ENCODE data around the gene RYR2.

RYR2 gene

GRCh38 chr1:237025358-237026074 is 16.5 kb upstream of the RYR2 start:
- no peak for DNase-seq (ENCODE audit: extremely low spot score)
- ChIA-PET POLR2A (no interaction called here), CTCF (no interaction called here)
- TF ChIP-seq, protein P1, sequence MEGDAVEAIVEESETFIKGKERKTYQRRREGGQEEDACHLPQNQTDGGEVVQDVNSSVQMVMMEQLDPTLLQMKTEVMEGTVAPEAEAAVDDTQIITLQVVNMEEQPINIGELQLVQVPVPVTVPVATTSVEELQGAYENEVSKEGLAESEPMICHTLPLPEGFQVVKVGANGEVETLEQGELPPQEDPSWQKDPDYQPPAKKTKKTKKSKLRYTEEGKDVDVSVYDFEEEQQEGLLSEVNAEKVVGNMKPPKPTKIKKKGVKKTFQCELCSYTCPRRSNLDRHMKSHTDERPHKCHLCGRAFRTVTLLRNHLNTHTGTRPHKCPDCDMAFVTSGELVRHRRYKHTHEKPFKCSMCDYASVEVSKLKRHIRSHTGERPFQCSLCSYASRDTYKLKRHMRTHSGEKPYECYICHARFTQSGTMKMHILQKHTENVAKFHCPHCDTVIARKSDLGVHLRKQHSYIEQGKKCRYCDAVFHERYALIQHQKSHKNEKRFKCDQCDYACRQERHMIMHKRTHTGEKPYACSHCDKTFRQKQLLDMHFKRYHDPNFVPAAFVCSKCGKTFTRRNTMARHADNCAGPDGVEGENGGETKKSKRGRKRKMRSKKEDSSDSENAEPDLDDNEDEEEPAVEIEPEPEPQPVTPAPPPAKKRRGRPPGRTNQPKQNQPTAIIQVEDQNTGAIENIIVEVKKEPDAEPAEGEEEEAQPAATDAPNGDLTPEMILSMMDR (IDR thresholded peaks at IDR 0.05; ENCODE audit: control extremely low read depth, extremely low read depth, low read depth, missing control alignments), result no peak

GRCh38 chr1:237029240-237029639 is 12.7 kb upstream of the RYR2 start:
- ChIA-PET POLR2A (no interaction called here), CTCF (no interaction called here)
- no peak for DNase-seq (ENCODE audit: extremely low spot score)
- TF ChIP-seq, protein P1 (IDR thresholded peaks at IDR 0.05; ENCODE audit: control extremely low read depth, extremely low read depth, low read depth, missing control alignments), result no peak

GRCh38 chr1:237029850-237030535 is 12.0 kb upstream of the RYR2 start:
- TF ChIP-seq, protein P1 (IDR thresholded peaks at IDR 0.05; ENCODE audit: control extremely low read depth, extremely low read depth, low read depth, missing control alignments), result no peak
- POLR2A ChIA-PET, result no interaction called here
- CTCF ChIA-PET, result no interaction called here
- DNase-seq (ENCODE audit: extremely low spot score), result no peak

GRCh38 chr1:237031480-237031879 is 10.5 kb upstream of the RYR2 start:
- DNase-seq (ENCODE audit: extremely low spot score), result no peak
- POLR2A ChIA-PET, result no interaction called here
- TF ChIP-seq, protein P1 (IDR thresholded peaks at IDR 0.05; ENCODE audit: control extremely low read depth, extremely low read depth, low read depth, missing control alignments), result no peak
- CTCF ChIA-PET, result no interaction called here

GRCh38 chr1:237032029-237032428 is 10.0 kb upstream of the RYR2 start:
- ChIA-PET POLR2A (no interaction called here), CTCF (no interaction called here)
- no peak for DNase-seq (ENCODE audit: extremely low spot score)
- TF ChIP-seq, protein P1 (IDR thresholded peaks at IDR 0.05; ENCODE audit: control extremely low read depth, extremely low read depth, low read depth, missing control alignments), result no peak

DNA sequence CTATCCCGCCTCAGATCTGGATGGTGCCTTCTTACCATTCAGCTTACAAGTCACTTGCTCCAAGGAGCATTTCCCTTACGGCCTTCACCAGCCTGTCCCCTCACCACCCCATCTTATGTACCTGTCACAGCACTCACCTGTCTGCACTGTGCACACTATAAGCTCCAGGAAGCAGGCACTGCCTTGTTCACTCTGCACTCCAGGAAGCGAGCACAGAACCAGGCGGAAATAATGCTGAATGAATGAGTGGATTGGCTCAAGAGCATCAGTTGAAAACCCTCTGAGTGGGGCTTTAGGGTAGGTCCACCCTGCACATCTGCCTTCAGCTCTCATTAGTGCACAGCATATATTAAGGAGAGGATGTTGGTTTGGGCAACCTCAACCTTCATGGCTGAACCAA is 8.9 kb upstream of the RYR2 start:
- TF ChIP-seq, protein P1 (IDR thresholded peaks at IDR 0.05; ENCODE audit: control extremely low read depth, extremely low read depth, low read depth, missing control alignments), result no peak
- CTCF ChIA-PET, result no interaction called here
- POLR2A ChIA-PET, result no interaction called here
- no peak for DNase-seq (ENCODE audit: extremely low spot score)

Data from GM10248 (cell line).